OCI-M1 (cell line): Measurements from ENCODE around the gene KCNH8.

Source experiments
- DNase-seq: peaks from one replicate; lab custom pipeline; 2025; lab: John Stamatoyannopoulos, UW

KCNH8 gene

GRCh38 chr3:19485267-19485666, 337.0 kb downstream of the KCNH8 start:
- no peak for DNase-seq

- DNase-seq: no peak
Observed at GRCh38 chr3:19487386-19487785, 339.1 kb downstream of the KCNH8 start.

GRCh38 chr3:19488939-19489338, 340.6 kb downstream of the KCNH8 start:
- peak; percentile 52 for DNase-seq

GRCh38 chr3:19489936-19490335, 341.6 kb downstream of the KCNH8 start:
- DNase-seq: no peak

- DNase-seq: no peak
Observed at GRCh38 chr3:19506171-19506570, 357.9 kb downstream of the KCNH8 start.

- no peak for DNase-seq
Observed at GRCh38 chr3:19522305-19522704, 374.0 kb downstream of the KCNH8 start.

- no peak for DNase-seq
Observed at GRCh38 chr3:19526071-19526470, 377.8 kb downstream of the KCNH8 start.

- DNase-seq: no peak
Observed at GRCh38 chr3:19527746-19528145, 379.4 kb downstream of the KCNH8 start.

GRCh38 chr3:19531426-19531825, 383.1 kb downstream of the KCNH8 start:
- no peak for DNase-seq

GRCh38 chr3:19539518-19540392, 391.4 kb downstream of the KCNH8 start:
- DNase-seq: no peak

GRCh38 chr3:19540464-19540863, 392.2 kb downstream of the KCNH8 start:
- DNase-seq: no peak

- DNase-seq: no peak
Observed at GRCh38 chr3:19541284-19541683, 393.0 kb downstream of the KCNH8 start.

GRCh38 chr3:19543212-19543841, 395.0 kb downstream of the KCNH8 start:
- peak; percentile 60 for DNase-seq

GRCh38 chr3:19547665-19548464, 399.6 kb downstream of the KCNH8 start:
- DNase-seq: no peak

GRCh38 chr3:19559724-19560442, 411.6 kb downstream of the KCNH8 start:
- no peak for DNase-seq

- DNase-seq: no peak
Observed at GRCh38 chr3:19573644-19574043, 425.3 kb downstream of the KCNH8 start.

- DNase-seq: no peak
Observed at GRCh38 chr3:19574268-19574667, 426.0 kb downstream of the KCNH8 start.

- no peak for DNase-seq
Observed at GRCh38 chr3:19576343-19576742, 428.0 kb downstream of the KCNH8 start.
